C4-2B (cell line): ENCODE results near the gene RALGAPA2.

ENCODE experiments used
- CTCF ChIP-seq: fragments of 450-650 bp; conservative IDR thresholded peaks from 2 replicates; pipeline ENCODE4 v1.5.1; 2017; ENCODE audit warnings: mild to moderate bottlenecking
- ZFX ChIP-seq: fragments of 450-650 bp; IDR thresholded peaks from 2 replicates; pipeline ENCODE4 v1.6.1; 2017

GRCh38 chr20:20501128-20501527 lies 211.3 kb downstream of the RALGAPA2 start:
- no peak for TF ChIP-seq CTCF
- TF ChIP-seq ZFX = no peak
